Suprapubic skin (tissue), 3 donors: ENCODE data around the gene PHLDB2.

Source experiments
- CTCF ChIP-seq, 2 donors: fragments of 200-600 bp in 1 of 2; fragments of 450-650 bp in 1 of 2; sonication (generic) in 1 of 2; IDR thresholded peaks; one replicate each; pipeline ENCODE4 v1.5.1; 2016 to 2019; ENCODE audit warnings: antibody characterized with exemption in 2 of 2, mild to moderate bottlenecking in 1 of 2, moderate library complexity in 1 of 2
- POLR2A ChIP-seq, 2 donors: fragments of 450-650 bp; IDR thresholded peaks; one replicate each; pipeline ENCODE4 v1.6.1; 2017; ENCODE audit warnings: antibody characterized with exemption in 2 of 2, mild to moderate bottlenecking in 2 of 2, moderate library complexity in 2 of 2

- TF ChIP-seq CTCF (IDR thresholded peaks at IDR 0.05) (no peak), POLR2A (IDR thresholded peaks at IDR 0.05) (peak; percentile 74 to 77)
These were observed 119.7 kb downstream of the PHLDB2 start, which contains the start of gene ABHD10 for GRCh38 chr3:111978583-111979433.
